ENCODE data around the gene TDP2.
A peak's percentile ranks its signal among the peaks of the same experiment; 100 is the strongest.

Gene TDP2

GRCh38 chr6:24666641-24667377 lies at the start of gene TDP2, which contains the start of gene ACOT13:
TDP2 (minus strand) TSS chr6:24666899; CDS start chr6:24666862, 37 bp downstream.
ACOT13 (plus strand) TSS chr6:24667077; CDS start chr6:24667264, 187 bp downstream.
- in situ Hi-C loops (cut with HindIII; ENCODE audit: low sequenced_read_pairs) = no loop called here
- peak; percentile 59 for TF ChIP-seq CTCF (IDR thresholded peaks at IDR 0.05; ENCODE audit: low read depth, low read length, missing control alignments)
- peak within 1 kb of the TSS; percentile 85 for H3K4me3 ChIP-seq (ENCODE audit: low read depth, low read length)
- DNase-seq (ENCODE audit: low read depth) = peak; percentile 90

DNA sequence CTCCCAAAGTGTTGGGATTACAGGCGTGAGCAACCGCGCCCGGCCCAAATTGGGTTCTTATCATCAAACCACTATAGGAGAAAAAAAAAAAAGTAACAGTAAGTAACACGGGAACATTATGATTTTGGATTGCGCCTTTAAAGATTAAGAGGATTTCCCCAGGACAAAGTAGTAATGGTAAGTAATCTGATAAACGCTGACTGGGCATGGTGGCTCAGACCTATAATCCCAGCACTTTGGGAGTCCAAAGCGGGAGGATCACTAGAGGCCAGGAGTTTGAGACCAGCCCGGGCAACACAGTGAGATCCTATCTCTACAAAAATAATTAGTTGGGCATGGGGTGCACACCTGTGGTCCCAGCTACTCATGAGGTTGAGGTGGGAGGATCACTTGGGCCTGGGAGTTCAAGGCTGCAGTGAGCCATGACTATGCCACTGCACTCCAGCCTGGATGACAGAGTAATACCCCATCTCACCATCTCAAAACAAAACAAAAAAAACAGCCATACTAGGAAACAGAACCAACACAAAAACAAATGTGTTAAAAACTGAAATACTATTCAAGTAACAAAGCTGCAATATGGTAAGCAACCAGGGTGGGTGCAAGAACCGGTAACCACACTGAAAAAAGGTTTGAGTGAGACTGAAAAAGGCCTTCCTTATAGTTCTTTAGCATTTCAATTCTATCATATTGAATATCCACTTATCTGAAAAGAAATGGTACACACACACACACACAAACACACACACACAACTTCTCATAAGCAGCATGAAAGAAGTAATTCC lies 44.0 kb upstream of the TDP2 start:
- no peak for DNase-seq (ENCODE audit: low read depth)
- TF ChIP-seq CTCF (IDR thresholded peaks at IDR 0.05; ENCODE audit: low read depth, low read length, missing control alignments) = no peak
- in situ Hi-C loops (cut with HindIII; ENCODE audit: low sequenced_read_pairs) = no loop called here
- H3K4me3 ChIP-seq (ENCODE audit: low read depth, low read length) = no peak overlapping the region

- in situ Hi-C loops (cut with HindIII; ENCODE audit: low sequenced_read_pairs) = no loop called here
- no peak for TF ChIP-seq CTCF (IDR thresholded peaks at IDR 0.05; ENCODE audit: low read depth, low read length, missing control alignments)
- no peak overlapping the region for H3K4me3 ChIP-seq (ENCODE audit: low read depth, low read length)
- no peak for DNase-seq (ENCODE audit: low read depth)
Measured at GRCh38 chr6:24709014-24709711, 42.5 kb upstream of the TDP2 start.

- TF ChIP-seq CTCF (IDR thresholded peaks at IDR 0.05; ENCODE audit: low read depth, low read length, missing control alignments) = no peak
- in situ Hi-C loops (cut with HindIII; ENCODE audit: low sequenced_read_pairs) = no loop called here
- DNase-seq (ENCODE audit: low read depth) = no peak
- no peak overlapping the region for H3K4me3 ChIP-seq (ENCODE audit: low read depth, low read length)
Measured at GRCh38 chr6:24708612-24709011, 41.9 kb upstream of the TDP2 start.

- no peak overlapping the region for H3K4me3 ChIP-seq (ENCODE audit: low read depth, low read length)
- TF ChIP-seq CTCF (IDR thresholded peaks at IDR 0.05; ENCODE audit: low read depth, low read length, missing control alignments) = no peak
- in situ Hi-C loops (cut with HindIII; ENCODE audit: low sequenced_read_pairs) = no loop called here
- no peak for DNase-seq (ENCODE audit: low read depth)
Measured at GRCh38 chr6:24704468-24704867, 37.8 kb upstream of the TDP2 start.

DNA sequence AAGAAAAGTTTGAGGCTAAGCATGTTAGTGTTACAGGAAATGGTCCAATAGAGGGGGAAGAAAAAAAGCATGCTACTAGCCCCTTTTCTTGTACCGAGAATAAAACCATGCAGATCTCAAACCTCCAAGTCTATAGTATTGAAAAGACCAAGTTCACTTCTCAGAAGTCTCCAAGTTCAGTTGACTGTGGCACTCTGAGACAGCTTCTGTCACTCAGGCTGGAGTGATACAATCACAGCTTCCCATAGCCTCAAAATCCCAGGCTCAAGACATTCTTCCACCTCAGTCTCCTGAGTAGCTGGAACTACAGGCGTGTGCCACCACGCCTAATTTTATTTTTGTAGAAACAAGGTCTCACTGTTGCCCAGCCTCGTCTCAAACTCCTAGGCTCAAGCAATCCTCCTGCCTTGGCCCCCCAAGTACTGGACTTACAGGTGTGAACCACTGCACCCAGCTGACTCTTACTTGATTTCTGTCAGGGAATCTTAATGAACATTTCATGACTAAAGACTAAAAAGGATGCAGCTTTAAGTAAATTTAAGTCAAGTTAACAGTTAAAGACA lies 36.1 kb upstream of the TDP2 start:
- in situ Hi-C loops (cut with HindIII; ENCODE audit: low sequenced_read_pairs) = no loop called here
- H3K4me3 ChIP-seq (ENCODE audit: low read depth, low read length) = no peak overlapping the region
- TF ChIP-seq CTCF (IDR thresholded peaks at IDR 0.05; ENCODE audit: low read depth, low read length, missing control alignments) = no peak
- DNase-seq (ENCODE audit: low read depth) = no peak
